HG03095 (cell line): ENCODE measurements around the gene GATAD2B.
"Not testable (repeated sequence)": the region's sequence is repeated elsewhere in the genome, so short reads cannot be mapped to it uniquely, and the experiment has no call there.

Experiments
- ATAC-seq: cut with Tn5 transposase; IDR thresholded peaks from one replicate; pipeline ENCODE4 v1.9.1; 2021; ENCODE audit warnings: moderate library complexity; ENCODE audit not compliant: unreplicated experiment

The GATAD2B gene

DNA sequence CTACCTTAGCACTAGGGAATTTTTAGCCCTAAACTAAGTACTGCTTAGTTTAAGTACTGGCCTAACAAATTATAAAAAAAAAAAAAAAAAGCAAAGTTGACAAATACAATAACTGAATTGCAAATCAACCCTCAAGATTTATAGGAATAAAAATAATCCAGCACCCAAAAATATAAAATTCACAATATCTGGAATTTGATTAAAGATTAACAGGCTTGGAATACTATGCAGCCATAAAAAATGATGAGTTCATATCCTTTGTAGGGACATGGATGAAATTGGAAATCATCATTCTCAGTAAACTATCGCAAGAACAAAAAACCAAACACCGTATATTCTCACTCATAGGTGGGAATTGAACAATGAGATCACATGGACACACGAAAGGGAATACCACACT lies 78.4 kb downstream of the GATAD2B start:
- not testable (repeated sequence) for ATAC-seq

DNA sequence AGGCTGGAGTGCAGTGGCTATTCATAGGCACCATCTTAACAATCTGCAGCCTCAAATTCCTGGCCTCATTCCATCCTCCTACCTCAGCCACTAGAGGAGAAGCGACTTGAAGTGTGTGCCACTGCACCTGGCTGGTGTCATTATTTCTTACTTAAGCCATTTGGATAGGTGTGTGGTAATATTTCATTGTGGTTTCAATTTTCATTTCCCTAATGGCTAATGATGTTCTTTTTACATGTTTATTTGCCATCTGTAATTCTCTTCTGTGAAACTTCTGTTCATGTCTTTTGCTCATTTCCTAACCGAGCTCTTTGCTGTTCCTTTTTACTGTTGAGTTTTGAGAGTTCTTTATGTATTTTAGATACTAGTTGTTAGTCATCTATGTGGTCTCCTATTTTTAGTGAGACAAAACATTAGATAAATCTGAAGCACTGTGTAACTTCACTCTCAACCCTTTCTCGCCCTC lies 80.7 kb downstream of the GATAD2B start:
- peak; percentile 73 for ATAC-seq

DNA sequence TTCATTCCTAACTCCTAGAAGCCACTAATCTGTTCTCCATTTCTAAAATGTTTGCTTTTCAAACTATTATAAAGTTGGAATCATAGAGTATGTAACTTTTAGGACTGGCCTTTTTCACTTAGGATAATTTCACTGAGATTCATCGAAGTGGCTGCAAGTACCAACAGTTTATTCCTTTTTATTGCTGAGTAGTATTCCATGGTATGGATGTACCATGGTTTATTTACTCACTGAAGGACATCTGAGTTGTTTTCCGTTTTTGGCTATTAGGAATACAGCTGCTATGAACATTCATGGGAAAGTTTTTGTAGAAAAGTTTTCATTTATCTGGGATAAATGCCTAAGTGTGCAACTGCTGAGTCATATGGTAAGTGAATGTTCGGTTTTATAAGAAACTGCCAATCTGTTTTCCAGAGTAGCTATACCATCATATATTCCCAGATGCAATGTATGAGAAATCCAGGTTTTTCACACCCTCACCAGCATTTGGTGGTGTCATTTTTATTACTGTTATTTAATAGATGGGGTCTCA lies 81.2 kb downstream of the GATAD2B start:
- no peak for ATAC-seq

DNA sequence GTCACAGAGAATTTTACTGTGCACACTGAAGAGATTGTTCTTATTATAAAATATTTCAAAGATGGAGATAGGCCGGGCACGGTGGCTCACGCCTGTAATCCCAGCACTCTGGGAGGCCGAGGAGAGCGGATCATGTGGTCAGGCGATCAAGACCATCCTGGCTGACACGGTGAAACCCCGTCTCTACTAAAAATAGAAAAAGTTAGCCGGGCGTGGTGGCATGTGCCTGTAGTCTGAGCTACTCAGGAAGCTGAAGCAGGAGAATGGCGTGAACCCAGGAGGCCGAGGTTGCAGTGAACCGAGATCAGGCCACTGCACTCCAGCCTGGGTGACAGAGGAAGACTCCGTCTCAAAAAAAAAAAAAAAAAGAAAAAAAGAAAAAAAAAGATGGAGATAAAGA lies 82.0 kb downstream of the GATAD2B start:
- ATAC-seq = not testable (repeated sequence)

DNA sequence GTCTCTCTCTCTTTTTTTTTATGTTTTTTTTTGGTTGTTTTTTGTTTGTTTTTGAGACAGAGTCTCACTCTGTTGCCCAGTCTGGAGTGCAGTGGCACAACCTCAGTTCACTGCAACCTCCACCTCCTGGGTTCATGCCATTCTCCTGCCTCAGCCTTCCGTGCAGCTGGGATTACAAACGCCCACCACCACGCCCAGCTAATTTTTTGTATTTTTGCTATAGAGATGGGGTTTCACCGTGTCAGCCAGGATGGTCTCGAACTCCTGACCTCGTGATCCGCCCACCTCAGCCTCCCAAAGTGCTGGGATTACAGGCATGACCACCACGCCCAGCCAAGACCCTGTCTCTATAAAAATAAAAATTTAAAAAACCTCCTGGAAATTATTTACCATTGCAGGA lies 88.8 kb downstream of the GATAD2B start:
- not testable (repeated sequence) for ATAC-seq

DNA sequence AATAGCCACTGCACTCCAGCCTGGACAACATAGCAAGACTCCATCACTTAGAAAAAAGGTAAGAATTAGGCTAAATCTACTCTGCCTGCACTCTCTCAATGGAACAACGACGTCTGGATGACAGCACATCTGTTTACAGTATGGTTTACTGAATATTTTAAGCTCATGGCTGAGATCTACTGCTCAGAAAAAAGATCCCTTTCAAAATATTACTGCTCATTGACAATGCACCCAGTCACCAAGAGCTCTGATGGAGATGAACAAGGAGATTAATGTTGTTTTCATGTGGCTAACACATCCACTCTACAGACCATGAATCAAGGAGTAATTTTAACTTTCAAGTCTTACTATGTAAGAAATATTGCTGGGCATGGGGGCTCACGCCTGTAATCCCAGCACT lies 89.6 kb downstream of the GATAD2B start:
- ATAC-seq = no peak

DNA sequence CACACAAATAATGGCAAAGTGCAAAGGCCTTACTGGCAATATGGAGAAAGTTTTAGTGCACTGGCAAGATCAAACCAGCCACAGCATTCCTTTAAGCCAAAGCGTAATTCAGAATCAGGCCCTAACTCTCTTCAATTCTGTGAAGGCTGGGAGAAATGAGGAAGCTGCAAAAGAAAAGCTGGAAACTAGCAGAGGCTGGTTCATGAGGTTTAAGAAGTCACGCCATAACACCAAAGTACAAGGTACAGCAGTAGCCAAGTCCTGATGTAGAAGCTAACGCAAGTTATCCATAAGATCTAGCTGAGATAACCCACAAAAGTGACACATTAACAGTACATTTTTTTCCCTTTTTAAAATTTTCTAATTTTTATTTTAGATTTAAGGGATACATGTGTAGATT lies 90.5 kb downstream of the GATAD2B start:
- ATAC-seq = no peak

DNA sequence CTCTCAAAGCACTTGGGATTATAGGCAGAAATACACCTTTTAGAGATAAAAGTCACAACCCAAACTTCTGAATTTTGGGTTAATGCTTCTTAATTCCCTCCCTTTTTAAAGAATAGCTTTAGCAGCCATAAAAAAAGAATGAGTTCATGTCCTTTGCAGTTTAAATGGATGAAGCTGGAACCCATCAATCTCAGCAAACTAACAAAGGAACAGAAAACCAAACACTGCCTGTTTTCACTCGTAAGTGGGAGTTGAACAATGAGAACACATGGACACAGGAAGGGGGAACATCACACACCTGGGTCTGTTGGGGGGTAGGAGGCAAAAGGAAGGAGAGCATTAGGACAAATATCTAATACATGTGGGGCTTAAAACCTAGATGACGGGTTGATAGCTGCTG lies 91.7 kb downstream of the GATAD2B start:
- no peak for ATAC-seq

DNA sequence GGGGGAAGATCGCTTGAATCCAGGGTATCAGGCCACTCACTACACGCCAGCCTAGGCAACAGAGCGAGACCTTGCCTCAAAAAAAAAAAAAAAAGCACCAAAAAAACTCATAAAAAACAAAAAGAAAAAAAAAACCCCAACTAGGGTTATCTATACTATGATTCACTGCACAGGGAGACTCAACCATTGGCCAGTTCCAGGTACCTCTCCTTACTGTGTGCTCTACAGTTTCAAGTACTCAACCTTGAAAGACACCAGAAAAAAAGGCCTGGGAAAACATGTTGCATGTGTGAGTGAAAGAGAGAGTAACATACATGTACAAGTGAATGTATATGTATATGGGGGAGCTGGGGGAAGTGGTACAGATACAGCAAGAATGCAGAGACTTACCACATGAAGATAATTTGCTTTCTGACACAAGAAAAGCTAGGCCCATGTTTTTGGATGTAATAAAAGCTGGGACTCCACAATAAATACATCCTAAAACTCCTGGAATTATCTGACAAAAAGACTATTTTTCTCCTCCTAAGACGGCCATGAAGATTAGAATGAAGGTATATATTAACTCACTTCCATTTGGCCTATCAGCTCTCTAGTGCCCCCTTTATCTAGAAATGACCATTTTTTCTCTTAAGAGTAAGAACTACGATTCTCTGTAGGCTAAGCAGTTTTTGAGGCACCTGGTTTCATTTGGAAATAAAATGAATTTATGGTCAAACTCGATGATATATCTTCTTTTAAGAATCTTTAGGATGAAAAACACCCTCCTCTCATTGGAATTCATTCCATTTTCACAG lies 95.4 kb downstream of the GATAD2B start:
- ATAC-seq = no peak

DNA sequence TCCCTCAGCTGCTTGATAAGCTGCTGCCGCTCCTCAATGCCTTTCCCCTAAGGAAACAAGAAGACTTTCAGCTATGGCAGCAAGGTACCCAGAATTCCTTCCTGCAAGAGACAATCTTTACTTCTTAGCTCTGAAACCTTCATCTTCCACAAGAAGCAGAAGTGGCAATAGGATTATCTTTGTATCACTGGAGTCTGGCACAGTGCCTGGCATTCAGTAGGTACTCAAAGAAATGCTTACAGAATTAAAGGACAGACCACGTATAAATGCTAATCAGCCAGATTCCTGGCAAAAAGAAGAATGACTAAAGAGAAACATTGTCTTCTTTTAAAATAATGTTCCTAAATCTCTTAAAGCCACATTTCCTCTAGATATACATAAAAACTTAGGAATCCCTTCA lies 103.9 kb downstream of the GATAD2B start:
- ATAC-seq = no peak

DNA sequence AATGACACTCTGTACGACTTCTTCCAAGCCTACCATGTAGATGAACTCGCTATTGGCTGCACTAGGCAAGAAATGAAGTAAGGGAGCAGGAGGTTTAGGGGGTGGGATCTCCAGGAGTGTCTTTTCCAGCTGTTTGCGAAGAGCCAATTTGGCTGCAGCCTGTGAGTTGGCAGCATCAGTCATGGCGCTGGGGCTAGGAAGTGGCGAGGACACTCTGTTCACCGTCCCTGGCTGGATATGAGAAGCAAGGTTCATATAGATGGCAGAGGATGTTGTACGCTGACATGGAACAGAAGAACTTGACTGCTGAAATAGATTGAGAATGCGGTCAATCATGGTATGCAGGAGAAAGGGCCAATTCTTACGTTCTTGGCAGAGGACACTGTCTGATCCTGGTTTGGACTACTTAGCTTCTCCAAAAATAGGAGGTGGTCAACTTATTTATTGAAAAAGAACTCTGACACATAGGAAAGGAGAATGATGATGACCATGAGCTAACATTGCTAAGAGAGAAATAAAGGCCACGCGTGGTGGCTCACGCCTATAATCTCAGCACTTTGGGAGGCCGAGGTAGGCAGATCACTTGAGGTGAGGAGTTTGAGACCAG lies 106.4 kb downstream of the GATAD2B start:
- no peak for ATAC-seq

DNA sequence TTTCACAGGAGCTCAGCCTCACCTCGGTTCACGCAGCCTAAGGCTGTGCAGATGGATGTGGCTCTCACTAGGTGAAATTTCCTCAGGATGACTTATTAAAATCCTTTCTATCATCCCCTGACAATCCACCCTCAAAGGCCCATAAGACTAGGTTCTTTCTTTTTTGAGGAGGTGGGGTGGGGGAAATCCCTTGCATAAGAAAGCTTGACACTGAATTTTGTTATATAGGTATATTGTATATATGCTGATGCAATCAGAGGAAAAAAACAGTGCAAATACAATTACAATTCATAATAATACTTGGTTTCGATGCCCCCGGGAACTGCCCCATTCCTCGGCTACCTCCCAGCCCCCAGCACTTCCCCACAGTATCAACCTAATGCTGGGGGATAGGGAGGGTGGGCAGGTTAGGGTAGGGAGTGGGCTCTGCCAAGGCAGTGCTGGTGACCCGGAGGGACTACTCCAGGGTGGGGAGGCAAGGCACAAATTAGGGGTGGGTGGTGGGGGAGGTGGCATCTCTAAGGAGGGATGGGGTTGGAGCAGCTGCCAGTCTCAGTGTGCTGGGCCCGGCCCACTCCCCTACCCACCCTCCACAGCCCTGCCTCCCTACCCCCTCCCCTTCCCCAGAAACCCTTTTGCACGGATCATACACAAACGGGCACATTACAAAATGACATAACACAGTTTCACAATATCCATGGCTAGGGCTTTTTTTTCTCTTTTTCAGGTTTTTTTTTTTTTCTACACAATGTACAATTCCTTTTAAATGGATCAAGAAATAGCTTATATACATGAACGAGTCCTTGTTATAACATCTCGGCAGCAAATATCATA lies 116.7 kb downstream of the GATAD2B start:
- ATAC-seq = peak; percentile 7

DNA sequence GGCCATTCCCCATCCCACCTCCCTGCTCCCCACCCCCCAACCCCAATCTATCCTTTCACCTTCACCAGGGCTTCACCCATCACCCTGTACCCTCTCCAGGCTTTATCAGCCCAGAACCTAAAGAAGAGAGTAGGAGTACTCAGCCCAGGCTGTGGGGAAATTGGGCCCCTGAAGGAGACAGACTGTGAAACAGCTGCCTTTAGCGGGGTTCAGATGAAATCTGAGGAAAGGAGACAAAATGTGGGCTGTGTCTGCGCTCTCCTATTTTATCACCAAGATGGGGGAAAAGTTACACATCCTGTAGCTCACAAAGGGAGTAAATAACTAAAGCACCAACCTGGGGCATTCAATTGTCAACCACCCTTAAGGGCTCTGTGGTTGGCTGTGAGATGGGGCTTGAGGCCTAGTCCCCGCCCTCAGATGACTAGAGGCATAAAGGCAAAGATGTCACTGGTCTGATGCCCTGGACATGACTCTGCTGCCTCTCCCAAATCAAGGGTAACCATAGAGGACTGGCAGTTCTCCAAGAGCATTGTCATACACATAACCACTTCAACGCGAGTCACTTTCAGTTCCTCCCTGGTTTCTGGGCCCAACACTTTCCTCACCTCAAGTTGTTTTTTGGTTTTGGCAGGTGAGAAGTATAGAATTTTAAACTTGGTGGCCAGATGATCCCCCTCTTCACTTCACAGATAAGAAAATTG lies 117.6 kb downstream of the GATAD2B start:
- peak; percentile 85 for ATAC-seq

DNA sequence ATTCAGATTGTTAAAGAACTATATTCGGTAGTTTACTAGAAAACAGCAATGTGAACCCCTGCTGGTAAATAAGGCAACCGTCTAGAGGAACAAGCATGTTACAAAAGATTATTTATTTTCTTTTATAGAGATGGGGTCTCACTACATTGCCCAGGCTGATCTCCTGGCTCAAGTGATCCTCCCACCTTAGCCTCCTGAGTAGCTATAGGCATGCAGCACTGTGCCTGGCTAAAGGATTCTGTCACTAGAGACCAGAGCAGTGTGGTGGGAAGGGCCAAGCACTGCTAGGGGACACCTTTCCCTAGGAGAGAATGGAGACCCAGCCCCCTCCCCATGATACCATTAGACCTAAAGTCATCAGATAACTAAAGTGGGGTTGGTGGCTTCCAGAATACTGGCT lies 118.7 kb downstream of the GATAD2B start:
- ATAC-seq = no peak

DNA sequence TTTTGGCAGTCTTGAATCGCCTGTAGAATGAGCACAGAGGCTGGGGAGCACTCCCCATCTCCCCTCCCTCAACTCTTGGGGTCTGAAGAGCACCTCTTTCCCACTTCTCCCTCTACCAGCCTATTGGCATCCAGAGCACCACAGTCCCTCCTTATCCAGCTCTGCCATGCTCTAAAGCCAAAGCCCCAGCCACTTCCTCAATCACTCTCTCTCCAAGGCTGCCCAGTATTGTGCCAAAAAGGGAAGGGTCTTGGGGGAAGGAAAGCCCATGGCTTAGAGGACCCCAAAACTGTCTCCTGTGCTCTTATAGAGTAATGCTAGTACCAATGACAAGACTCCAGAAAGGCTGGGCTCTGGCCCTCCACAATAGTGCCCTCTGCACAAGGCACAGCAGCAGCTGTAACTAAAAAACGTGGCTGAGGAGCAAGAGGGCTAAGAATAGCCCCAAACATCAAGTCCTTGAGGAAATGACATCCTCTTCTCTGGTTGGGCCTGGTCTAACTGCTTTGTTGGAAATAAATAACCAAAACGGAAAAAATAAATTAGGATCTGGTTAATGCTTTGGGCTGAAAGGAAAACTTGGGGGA lies 119.2 kb downstream of the GATAD2B start:
- ATAC-seq = no peak

DNA sequence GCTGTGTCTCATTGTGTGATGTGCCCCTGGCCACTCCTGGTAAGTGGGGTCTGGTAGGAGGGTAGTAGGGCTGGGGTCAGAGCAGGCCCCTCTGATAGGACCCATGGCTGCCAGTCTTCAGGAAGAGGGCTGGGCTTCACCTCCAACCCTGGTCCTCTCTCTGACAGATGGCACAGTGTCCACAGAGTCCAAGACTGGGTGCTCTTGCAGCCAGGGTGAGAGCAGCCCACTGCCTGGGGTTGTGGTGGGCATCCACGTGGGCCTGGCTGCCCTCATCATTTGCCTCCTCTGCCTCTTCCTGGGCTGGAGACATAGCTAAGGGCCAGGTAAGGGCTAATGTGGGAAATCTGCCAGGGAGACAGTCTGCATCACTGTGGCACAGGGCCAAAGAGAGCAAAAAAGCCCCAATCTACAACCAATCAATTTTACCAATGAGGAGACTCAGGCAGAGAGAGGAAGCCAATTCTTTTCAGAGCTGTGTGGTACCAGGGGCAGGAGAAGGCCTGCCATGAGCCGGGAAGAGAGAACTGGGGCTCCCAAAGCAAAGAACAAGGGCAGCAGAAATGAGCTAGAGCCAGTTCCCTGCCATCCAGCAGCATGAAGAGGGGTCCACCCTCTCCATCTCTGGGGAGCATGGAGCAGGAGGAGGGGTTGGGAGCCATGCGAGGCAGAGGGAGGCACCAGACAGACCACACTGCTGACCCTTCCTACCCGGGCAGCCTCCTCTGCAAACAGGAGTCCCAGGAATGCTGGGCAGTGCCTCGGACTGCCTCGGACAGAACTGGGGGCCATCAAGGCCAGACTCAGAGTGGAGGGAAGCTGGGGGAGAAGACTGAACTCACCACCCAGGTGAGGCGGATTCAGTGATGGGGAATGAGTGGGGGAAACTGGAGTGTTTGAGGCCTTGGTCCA lies 120.7 kb downstream of the GATAD2B start:
- no peak for ATAC-seq

DNA sequence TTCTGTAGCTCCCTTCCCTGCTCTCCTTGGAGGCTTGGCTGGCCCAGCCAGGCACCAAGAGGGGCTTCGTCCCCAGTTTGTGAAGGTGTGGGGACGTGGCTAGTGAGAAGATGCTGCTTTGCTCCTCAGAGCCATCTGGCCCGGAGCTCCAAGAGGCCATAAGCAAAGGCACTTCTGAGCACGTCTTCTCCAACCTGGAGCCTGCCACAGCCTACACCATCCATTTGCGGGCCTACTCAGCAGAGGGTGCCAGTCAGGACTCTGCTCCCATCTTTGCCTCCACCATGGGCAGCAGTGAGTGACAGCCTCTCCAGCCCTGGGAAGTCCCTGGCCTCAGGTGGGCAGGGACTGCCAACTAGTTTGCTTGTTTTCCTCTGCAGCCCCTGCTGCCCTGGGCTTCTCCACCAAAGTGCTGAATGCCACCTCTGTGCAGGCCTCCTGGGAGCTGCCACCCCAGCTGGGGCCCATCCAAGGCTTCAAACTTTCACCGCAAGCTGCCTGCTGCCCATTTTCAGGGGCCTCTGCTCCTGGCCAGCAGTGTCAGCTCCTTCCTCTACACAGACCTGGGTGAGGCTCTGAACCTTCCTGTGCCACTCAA lies 121.6 kb downstream of the GATAD2B start:
- no peak for ATAC-seq

DNA sequence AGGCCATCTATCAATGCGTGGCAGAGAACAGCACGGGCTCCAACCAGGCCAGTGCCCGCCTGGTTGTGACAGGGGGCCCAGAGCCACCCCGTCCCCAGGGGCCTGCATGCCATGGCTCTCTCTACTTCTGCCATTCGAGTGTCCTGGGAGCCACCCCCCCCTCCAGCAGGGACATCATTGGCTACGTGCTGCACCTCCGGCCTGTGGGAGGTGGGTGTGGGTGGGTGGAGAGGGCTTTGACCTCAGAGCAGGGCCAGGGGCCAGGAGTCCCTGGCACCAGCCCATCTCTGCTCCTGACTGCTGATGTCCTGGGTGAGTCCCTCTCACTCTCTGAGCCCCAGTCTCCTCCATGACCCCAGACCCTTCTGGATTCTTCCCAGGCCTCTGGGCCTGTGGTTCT lies 122.3 kb downstream of the GATAD2B start:
- ATAC-seq = no peak
